Choroid plexus epithelial cell (primary cell): ENCODE measurements around the gene MAPK13.

Experiments used
- DNase-seq: peaks from one replicate; pipeline ENCODE4 v3.0.0-alpha.2; 2010; ENCODE audit warnings: low read depth
- H3K4me3 ChIP-seq: 2 replicates; pipeline ENCODE4 v1.5.1; 2011; ENCODE audit warnings: low read depth, mild to moderate bottlenecking, control low read depth, low read length, moderate library complexity
- CTCF ChIP-seq: conservative IDR thresholded peaks from 2 replicates; pipeline ENCODE4 v1.5.1; 2011; ENCODE audit warnings: low read depth, mild to moderate bottlenecking, control low read depth, inconsistent platforms, low read length, moderate library complexity

MAPK13 gene

GRCh38 chr6:36104836-36105235, 25.5 kb upstream of the MAPK13 start:
- peak; percentile 29 for DNase-seq
- H3K4me3 ChIP-seq: no peak overlapping the region
- TF ChIP-seq CTCF: no peak

- no peak for DNase-seq
Observed at GRCh38 chr6:36109092-36109491, 21.2 kb upstream of the MAPK13 start.

GRCh38 chr6:36110050-36110449, 20.3 kb upstream of the MAPK13 start:
- no peak for TF ChIP-seq CTCF
- H3K4me3 ChIP-seq: no peak overlapping the region
- no peak for DNase-seq

More at GRCh38 chr6:36109092-36109491, 21.2 kb upstream of the MAPK13 start:
- no peak overlapping the region for H3K4me3 ChIP-seq
- no peak for TF ChIP-seq CTCF

GRCh38 chr6:36110863-36111262, 19.4 kb upstream of the MAPK13 start:
- TF ChIP-seq CTCF: no peak
- no peak overlapping the region for H3K4me3 ChIP-seq
- no peak for DNase-seq

GRCh38 chr6:36111526-36111925, 18.8 kb upstream of the MAPK13 start:
- no peak overlapping the region for H3K4me3 ChIP-seq
- TF ChIP-seq CTCF: no peak
- no peak for DNase-seq

- TF ChIP-seq CTCF: no peak
- H3K4me3 ChIP-seq: no peak overlapping the region
- no peak for DNase-seq
Observed at GRCh38 chr6:36113049-36113448, 17.3 kb upstream of the MAPK13 start.

- no peak for TF ChIP-seq CTCF
- no peak overlapping the region for H3K4me3 ChIP-seq
- DNase-seq: peak; percentile 18
Observed at GRCh38 chr6:36113703-36114102, 16.6 kb upstream of the MAPK13 start.
